Measurements from ENCODE around the gene ZNF862. TPM values are rescaled to one million over a fixed set of nuclear protein-coding genes. Genes with fewer than 3 reads are reported as not detected.
A peak's percentile ranks its signal among the peaks of the same experiment; 100 is the strongest.

The ZNF862 gene
- total RNA-seq, 2 donors from 2014 or later, result 18.9 to 23.0 TPM

GRCh38 chr7:149873970-149874643 lies 35.9 kb downstream of the ZNF862 start:
- peak in 1 of 2 donors; percentile 21 for ATAC-seq
- peak overlapping the region in 1 of 2 donors; percentile 91 for H3K27ac Mint-ChIP-seq
- H3K36me3 Mint-ChIP-seq, result peaks cover 6 to 21% of the 10 kb centered on the region in 2 donors
- DNase-seq (ENCODE audit: low spot score in 2 of 2), result no peak
- H3K9me3 Mint-ChIP-seq, result no peaks in the 10 kb centered on the region

GRCh38 chr7:149874644-149875028 lies 36.5 kb downstream of the ZNF862 start:
- H3K9me3 Mint-ChIP-seq, result no peaks in the 10 kb centered on the region
- H3K27ac Mint-ChIP-seq, result peak overlapping the region in 1 of 2 donors; percentile 91
- no peak for DNase-seq (ENCODE audit: low spot score in 2 of 2)
- no peak for ATAC-seq
- peaks cover 6 to 20% of the 10 kb centered on the region in 2 donors for H3K36me3 Mint-ChIP-seq

DNA sequence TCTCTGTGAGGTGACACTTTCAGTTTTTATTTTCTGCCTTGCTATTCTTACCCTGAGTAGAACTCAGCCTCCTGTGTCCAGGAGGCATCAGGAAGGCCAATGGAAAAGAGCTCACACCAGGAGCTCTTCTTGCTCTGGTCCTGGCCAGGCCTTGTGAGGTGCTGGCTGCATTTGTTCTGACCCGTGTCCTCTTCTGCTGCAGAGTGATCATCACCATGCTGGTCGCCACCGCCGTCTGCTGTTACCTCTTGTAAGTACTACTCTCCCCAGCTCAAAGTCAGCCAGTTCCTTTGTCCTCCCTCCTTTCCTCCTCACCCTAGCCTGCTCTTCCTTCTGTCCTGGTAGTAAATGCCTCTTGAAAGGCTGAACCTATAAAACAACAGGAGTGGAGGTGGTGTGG lies 37.2 kb downstream of the ZNF862 start:
- ATAC-seq (no peak), DNase-seq (ENCODE audit: low spot score in 2 of 2) (no peak)
- Mint-ChIP-seq H3K9me3 (no peaks in the 10 kb centered on the region), H3K36me3 (peaks cover 6 to 20% of the 10 kb centered on the region in 2 donors), H3K27ac (peak overlapping the region in 1 of 2 donors; percentile 91)

DNA sequence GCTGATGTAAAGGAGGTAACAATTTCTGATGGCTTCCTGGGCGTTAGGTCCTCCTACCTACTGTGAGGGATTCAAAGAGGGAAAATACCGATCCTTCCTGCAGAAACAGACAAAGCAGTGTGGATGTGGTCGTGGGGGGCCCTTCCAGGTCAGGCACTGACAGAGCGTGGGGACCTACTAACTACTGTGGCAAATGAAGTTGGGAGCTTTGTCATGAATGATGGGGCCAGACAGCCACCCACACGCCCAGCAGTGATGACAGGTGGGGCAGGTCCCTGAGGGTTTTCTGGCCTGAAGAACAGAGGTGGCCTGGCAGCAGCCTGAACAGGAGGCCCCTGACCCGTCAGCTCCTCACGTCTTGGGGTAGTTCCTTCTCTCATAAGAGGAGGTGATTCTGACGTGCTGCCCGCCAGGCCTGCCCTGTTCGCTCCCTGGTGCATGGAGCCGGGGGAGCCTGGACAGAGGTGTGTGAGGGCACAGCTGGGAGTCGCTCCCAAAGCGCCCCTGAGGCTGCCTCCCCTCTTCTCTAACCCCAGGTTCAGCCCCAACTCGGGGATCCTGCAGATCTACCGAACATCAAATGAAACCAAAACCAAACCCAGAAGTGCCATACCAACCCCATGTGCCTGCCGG lies 39.8 kb downstream of the ZNF862 start:
- H3K27ac Mint-ChIP-seq, result peak overlapping the region in 1 of 2 donors; percentile 46
- ATAC-seq (no peak), DNase-seq (ENCODE audit: low spot score in 2 of 2) (no peak)
- no peaks in the 10 kb centered on the region for H3K9me3 Mint-ChIP-seq
- peaks cover 6 to 11% of the 10 kb centered on the region in 2 donors for H3K36me3 Mint-ChIP-seq

DNA sequence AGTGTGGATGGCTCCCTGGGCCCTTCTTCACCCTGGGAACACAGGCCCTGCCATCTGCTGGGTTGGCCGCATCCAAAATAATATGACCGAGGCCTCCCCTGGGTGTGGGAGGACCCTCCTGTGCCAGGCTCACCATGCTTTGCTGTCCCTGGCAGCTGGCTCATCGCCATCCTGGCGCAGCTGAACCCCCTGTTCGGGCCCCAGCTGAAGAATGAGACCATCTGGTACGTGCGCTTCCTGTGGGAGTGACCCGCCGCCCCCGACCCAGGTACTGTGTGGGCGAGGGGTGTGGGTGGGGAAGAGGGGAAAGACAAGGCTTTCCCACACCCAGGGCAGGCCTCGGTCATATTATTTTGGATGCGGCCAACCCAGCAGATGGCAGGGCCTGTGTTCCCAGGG lies 40.3 kb downstream of the ZNF862 start:
- Mint-ChIP-seq H3K9me3 (no peaks in the 10 kb centered on the region), H3K27ac (no peak overlapping the region), H3K36me3 (peaks cover 6 to 10% of the 10 kb centered on the region in 2 donors)
- no peak for ATAC-seq
- DNase-seq (ENCODE audit: low spot score in 2 of 2), result no peak

DNA sequence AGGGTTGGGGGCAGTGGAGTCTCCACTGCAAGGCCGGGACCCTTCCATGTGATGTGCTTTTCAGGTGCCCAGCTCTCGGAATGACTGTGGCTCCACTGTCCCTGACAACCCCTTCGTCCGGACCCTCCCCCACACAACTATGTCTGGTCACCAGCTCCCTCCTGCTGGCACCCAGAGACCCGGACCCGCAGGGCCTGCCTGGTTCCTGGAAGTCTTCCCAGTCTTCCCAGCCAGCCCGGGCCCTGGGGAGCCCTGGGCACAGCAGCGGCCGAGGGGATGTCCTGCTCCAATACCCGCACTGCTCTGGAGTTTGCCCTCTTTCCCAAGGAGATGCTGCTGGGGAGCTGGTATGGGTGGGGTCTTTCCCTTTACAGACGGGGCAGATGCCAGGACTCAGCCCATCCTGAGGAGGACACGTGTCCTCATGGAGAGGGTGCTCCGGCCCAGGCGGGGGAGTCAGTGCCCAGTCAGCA lies 41.1 kb downstream of the ZNF862 start:
- H3K9me3 Mint-ChIP-seq, result no peaks in the 10 kb centered on the region
- peaks cover 6 to 10% of the 10 kb centered on the region in 2 donors for H3K36me3 Mint-ChIP-seq
- DNase-seq (ENCODE audit: low spot score in 2 of 2), result no peak
- no peak for ATAC-seq
- H3K27ac Mint-ChIP-seq, result no peak overlapping the region

GRCh38 chr7:149879766-149880637 lies 41.8 kb downstream of the ZNF862 start:
- DNase-seq (ENCODE audit: low spot score in 2 of 2), result no peak
- Mint-ChIP-seq H3K9me3 (no peaks in the 10 kb centered on the region), H3K36me3 (peaks cover 6 to 8% of the 10 kb centered on the region in 2 donors), H3K27ac (peak overlapping the region in 1 of 2 donors; percentile 15)
- ATAC-seq, result no peak

- DNase-seq (ENCODE audit: low spot score in 2 of 2) (no peak), ATAC-seq (no peak)
- Mint-ChIP-seq H3K36me3 (peaks cover 3 to 6% of the 10 kb centered on the region in 2 donors), H3K9me3 (no peaks in the 10 kb centered on the region), H3K27ac (peak overlapping the region in 1 of 2 donors; percentile 15)
Observed at GRCh38 chr7:149880638-149881311, 42.6 kb downstream of the ZNF862 start.

DNA sequence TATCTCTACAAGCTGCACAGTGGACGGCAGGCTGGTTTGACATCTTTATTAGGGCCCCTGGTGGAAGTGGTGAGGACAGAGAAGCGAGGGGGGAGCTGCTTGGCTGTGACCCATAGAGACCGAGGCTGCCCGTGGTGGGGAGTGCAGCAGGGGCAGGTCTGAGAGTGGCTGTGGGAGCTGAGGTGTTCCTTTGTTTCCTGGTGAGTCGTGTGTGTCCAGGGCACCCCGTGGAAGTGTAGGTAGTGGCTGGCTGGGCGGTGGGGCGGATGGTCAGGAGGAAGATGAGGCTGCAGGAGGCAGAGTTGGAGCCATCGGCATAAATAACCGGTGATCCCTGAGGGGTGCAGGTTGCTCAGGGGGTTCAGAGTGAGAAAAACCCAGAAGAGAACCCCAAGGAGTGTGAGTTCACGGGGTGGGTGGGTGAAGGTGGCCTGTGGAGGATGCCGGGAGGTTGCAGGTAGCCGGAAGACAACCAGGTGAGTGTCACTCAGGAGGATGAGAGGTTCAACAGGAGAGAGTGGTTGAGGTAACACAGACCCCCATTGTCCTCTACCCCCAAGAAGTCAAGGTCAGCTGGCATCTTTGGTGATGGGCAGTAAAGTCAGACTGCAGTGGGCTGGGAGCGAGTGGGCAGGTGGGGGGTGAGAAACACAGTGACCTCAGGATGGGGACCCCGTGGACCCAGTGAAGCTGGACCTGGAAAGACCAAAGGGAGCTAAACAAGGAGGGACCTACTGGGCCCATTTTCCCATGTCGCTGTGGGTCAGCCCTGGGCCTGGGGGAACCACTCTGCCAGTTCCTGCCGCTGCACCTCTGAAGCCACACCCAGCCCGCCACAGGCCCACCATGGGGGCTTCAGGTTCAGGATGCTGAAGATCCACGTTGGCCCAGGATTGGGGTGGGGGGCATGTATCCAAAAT lies 43.4 kb downstream of the ZNF862 start:
- no peaks in the 10 kb centered on the region for H3K9me3 Mint-ChIP-seq
- no peak for ATAC-seq
- H3K36me3 Mint-ChIP-seq, result peaks cover 0 to 6% of the 10 kb centered on the region in 2 donors
- no peak for DNase-seq (ENCODE audit: low spot score in 2 of 2)
- peak overlapping the region; percentile 15 to 69 for H3K27ac Mint-ChIP-seq

DNA sequence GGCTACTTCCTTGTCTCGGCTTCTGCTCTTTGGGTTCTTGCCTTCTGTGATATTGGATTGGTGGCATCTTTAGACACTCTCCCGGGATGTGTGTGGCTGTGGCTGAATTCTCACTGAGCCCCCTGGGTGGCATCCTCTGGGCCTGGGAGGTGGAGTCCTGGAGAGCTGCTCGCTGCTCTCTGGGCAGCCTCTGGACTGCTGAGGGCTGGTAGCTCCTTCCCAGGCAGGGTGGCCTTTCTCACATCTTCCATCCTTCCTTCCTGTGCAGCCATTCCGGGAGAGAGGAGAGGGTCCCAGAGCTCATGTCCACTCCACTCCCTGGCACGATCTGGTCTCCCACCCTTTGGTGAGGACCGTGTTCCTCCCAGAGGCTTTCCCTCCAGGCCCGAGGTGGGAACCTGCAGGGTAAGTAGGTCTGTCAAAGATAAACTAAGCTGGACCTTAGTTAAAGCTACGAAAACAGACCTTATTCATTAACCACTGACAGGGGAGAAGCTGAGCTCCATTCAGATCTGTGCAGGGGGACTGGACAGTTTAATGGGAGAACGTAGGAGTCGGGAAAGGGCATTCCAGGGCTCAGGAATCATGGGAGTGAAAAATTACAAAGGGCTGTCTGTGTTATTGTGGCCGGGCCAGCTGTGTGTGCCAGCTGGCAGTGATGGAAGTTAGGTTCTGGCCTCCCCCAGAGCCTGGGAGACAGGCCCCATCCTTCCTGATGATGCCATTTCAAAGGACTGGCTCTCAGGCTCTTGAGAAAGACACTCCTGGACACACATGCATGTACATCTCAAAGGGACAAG lies 44.3 kb downstream of the ZNF862 start:
- peaks cover 0 to 6% of the 10 kb centered on the region in 2 donors for H3K36me3 Mint-ChIP-seq
- H3K9me3 Mint-ChIP-seq, result no peaks in the 10 kb centered on the region
- DNase-seq (ENCODE audit: low spot score in 2 of 2) (no peak), ATAC-seq (no peak)
- H3K27ac Mint-ChIP-seq, result peak overlapping the region; percentile 3 to 34

DNA sequence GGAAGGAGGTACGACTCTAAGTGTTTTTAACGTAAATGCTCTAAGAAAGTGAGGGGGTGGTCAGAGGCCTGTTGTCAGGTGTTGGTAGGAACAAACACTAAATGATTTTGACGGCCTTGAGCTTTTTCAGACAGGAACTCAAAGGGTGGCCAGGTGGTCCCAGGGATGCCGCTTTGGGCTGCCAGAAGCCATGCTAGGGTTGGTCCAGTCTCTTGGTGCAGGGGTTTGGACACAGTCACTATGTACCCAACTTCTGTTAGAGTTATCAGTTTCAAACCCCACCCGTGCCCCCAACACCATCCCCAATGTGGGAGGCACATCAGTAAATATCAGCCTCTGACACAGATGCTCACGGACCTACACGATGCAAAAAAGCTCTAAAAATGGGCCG lies 44.9 kb downstream of the ZNF862 start:
- ATAC-seq, result no peak
- H3K36me3 Mint-ChIP-seq, result peaks cover 0 to under 1% of the 10 kb centered on the region in 2 donors
- no peak for DNase-seq (ENCODE audit: low spot score in 2 of 2)
- no peaks in the 10 kb centered on the region for H3K9me3 Mint-ChIP-seq
- H3K27ac Mint-ChIP-seq, result peak overlapping the region in 1 of 2 donors; percentile 3

- DNase-seq (ENCODE audit: low spot score in 2 of 2), result peak; percentile 55 to 56
Observed at GRCh38 chr7:149883452-149883861, 45.3 kb downstream of the ZNF862 start.

DNA sequence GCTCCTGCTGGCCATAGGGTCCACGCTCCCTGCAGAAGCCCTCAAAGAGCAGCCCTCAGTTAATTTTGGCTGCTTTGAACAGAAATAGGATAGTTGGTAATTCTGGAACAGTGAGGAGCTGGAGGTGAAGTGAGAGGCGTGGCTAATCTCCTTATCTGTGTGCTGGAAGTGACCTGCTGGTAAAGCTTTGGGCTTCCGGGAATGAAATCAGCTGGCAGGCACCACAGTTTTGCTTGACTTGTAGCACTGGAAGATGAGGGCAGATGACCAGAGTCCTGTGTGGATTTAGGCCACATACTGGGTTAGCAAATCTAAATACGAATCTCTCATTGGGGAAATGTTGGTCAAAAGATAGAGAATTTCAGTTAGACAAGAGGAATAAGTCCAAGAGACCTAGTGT lies 45.8 kb downstream of the ZNF862 start:
- DNase-seq (ENCODE audit: low spot score in 2 of 2) (no peak), ATAC-seq (no peak)
- no peaks in the 10 kb centered on the region for H3K9me3 Mint-ChIP-seq
- H3K27ac Mint-ChIP-seq, result no peak overlapping the region
- H3K36me3 Mint-ChIP-seq, result no peaks in the 10 kb centered on the region

More at GRCh38 chr7:149883452-149883861, 45.3 kb downstream of the ZNF862 start:
- H3K27ac Mint-ChIP-seq, result no peak overlapping the region
- ATAC-seq, result peak; percentile 89
- no peaks in the 10 kb centered on the region for H3K9me3 Mint-ChIP-seq
- H3K36me3 Mint-ChIP-seq, result no peaks in the 10 kb centered on the region

GRCh38 chr7:149884541-149884940 lies 46.4 kb downstream of the ZNF862 start:
- no peaks in the 10 kb centered on the region for H3K9me3 Mint-ChIP-seq
- ATAC-seq, result no peak
- H3K36me3 Mint-ChIP-seq, result no peaks in the 10 kb centered on the region
- no peak for DNase-seq (ENCODE audit: low spot score in 2 of 2)
- H3K27ac Mint-ChIP-seq, result no peak overlapping the region
